HepG2 (cell line): ENCODE results near the gene ABCB9. TPM values are rescaled to one million over a fixed set of nuclear protein-coding genes. Genes with fewer than 3 reads are reported as not detected.

Source experiments
- BATF2 ChIP-seq: sonication (generic); formaldehyde crosslinking; IDR thresholded peaks from 2 replicates; pipeline ENCODE4 v1.8.0; 2022; ENCODE audit warnings: mild to moderate bottlenecking, missing genetic modification reagents, moderate library complexity
- BCL6 ChIP-seq: IDR thresholded peaks from 2 replicates; pipeline ENCODE4 v1.6.1; 2016; ENCODE audit warnings: missing genetic modification reagents, missing compliant biosample characterization
- CBFB ChIP-seq: sonication (generic); formaldehyde crosslinking; IDR thresholded peaks from 2 replicates; pipeline ENCODE4 v1.4.0; 2020; ENCODE audit warnings: missing genetic modification reagents
- CEBPZ ChIP-seq: IDR thresholded peaks from 2 replicates; pipeline ENCODE4 v1.6.1; 2012; ENCODE audit warnings: low read length, improper control_type of control experiment
- HNRNPK ChIP-seq: fragments of 200-400 bp; formaldehyde crosslinking; IDR thresholded peaks from 2 replicates; pipeline ENCODE4 v1.6.1; 2018; ENCODE audit warnings: low read length, low read depth, moderate library complexity, mild to moderate bottlenecking; ENCODE audit not compliant: poor library complexity, severe bottlenecking
- MIXL1 ChIP-seq: IDR thresholded peaks from 2 replicates; pipeline ENCODE4 v1.6.1; 2016
- NONO ChIP-seq, 2 experiments: fragments of 450-650 bp in 1 of 2; sonication (generic) in 1 of 2; formaldehyde crosslinking in 1 of 2; IDR thresholded peaks in 1 of 2; conservative IDR thresholded peaks in 1 of 2; 2 replicates each; pipeline versions ENCODE4 v1.6.1 to v1.8.0; 2017 to 2022; ENCODE audit warnings: mild to moderate bottlenecking in 1 of 2, missing genetic modification reagents in 1 of 2, moderate library complexity in 1 of 2
- SIX1 ChIP-seq: sonication (generic); formaldehyde crosslinking; IDR thresholded peaks from 2 replicates; pipeline ENCODE4 v1.4.0; 2020; ENCODE audit warnings: missing genetic modification reagents, borderline replicate concordance
- ZBTB40 ChIP-seq, 2 experiments: fragments of 450-650 bp in 1 of 2; sonication (generic) in 1 of 2; formaldehyde crosslinking in 1 of 2; IDR thresholded peaks; 2 replicates each; pipeline versions ENCODE4 v1.6.1 to v1.8.0; 2016 to 2022; ENCODE audit warnings: antibody characterized with exemption in 1 of 2, mild to moderate bottlenecking in 1 of 2, missing genetic modification reagents in 1 of 2
- ZC3H13 ChIP-seq: sonication (generic); formaldehyde crosslinking; IDR thresholded peaks from 2 replicates; pipeline ENCODE4 v1.8.1; 2023; ENCODE audit warnings: mild to moderate bottlenecking, missing genetic modification reagents, moderate library complexity
- ZNF263 ChIP-seq: sonication (generic); formaldehyde crosslinking; IDR thresholded peaks from 2 replicates; pipeline ENCODE4 v1.4.0; 2020; ENCODE audit warnings: missing genetic modification reagents
- ZNF329 ChIP-seq: sonication (generic); formaldehyde crosslinking; IDR thresholded peaks from 2 replicates; pipeline ENCODE4 v1.9.0; 2021; ENCODE audit warnings: low read depth, mild to moderate bottlenecking, missing genetic modification reagents
- ZSCAN20 ChIP-seq: sonication (generic); formaldehyde crosslinking; IDR thresholded peaks from 2 replicates; pipeline ENCODE4 v1.4.0; 2020; ENCODE audit warnings: missing genetic modification reagents, mild to moderate bottlenecking, borderline replicate concordance
- polyA plus RNA-seq, 8 experiments: library from polyadenylated mRNA; depleted of rRNA in 3 of 8; stranded (reverse) in 7 of 8; unstranded in 1 of 8; fragments of >200 nt; fragmentation: Illumina TruSeq in 4 of 8; extraction: Trizol in 4 of 8; gene quantifications; 2 replicates each; pipeline versions ENCODE4 v1.2.1 to v1.2.3, GENCODE V29; 2011 to 2016; ENCODE audit warnings: low read depth in 4 of 8, missing spikeins in 1 of 8, mixed read lengths in 1 of 8; ENCODE audit not compliant: insufficient read depth in 1 of 8
- total RNA-seq, 5 experiments: library from RNA; depleted of rRNA; stranded (reverse); fragments of >200 nt; fragmentation: Illumina TruSeq; extraction: Trizol; gene quantifications; 2 replicates each; pipeline ENCODE4 v1.2.3, GENCODE V29; 2016; ENCODE audit warnings: low read depth in 1 of 5

ABCB9 gene
- total and polyA plus RNA-seq, 2 of the 13 experiments (the other 11 are each of a cell fraction or from before 2014, with no cell fraction given) = 5.1 to 6.0 TPM

DNA sequence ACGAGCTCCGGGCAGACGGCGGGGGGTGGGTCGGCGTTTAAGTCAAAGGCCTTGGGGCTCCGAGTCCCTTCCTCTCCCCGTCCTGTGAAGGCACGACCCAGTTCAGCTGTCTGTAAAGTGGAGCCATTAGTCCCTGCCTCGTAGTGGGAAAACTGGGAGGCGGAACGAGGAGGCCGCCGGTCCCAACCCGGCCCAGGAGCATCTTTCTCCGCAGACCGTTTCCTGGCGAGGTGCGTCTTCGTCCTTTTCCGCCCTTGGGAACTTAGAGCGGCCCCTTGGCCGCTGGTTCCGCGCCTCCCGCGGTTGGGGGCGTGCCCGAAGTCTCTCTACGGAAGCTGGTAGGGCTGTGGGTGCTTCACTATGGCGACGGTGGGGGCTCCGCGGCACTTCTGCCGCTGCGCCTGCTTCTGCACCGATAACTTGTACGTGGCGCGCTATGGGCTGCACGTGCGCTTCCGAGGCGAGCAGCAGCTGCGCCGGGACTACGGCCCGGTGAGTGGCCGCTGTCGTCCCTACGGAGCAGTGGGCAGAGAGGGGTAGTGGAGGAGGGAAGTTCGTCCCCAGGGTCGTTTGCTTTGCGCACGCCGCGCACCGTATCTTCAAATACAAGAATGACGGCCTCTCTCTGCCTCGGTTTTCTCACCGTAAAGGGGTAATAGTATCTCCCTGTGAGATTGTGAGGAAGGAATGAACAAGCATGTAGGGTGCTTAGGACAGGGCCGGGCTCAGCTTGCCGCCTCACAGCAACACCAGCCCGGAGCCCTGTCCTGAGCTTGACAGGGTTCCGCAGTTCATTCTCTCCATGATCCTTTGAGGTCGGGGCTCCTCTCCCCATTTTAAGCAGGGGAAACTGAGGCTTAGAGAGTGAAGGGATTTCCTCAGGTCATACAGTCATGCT, 8.9 kb upstream of the ABCB9 start, which contains the start of gene OGFOD2 (continued):
- TF ChIP-seq ZNF263 (no peak), HNRNPK (no peak), ZSCAN20 (CRISPR knock-in tag) (no peak), MIXL1 (CRISPR knock-in tag) (0 out of 2 replicates have a peak, but pooled peaks have one; percentile 10), NONO (IDR thresholded peaks at IDR 0.05) (no peak), NONO (CRISPR knock-in tag; conservative IDR thresholded peaks at IDR 0.05) (peak; percentile 74; the same call in 1 of the 2 replicates), CBFB (peak; percentile 24; the same call in 1 of the 2 replicates), ZC3H13 (CRISPR knock-in tag) (peak; percentile 95), ZBTB40 (IDR thresholded peaks at IDR 0.05) (no peak), ZBTB40 (CRISPR knock-in tag; IDR thresholded peaks at IDR 0.05) (no peak; the same call in 1 of the 2 replicates), BATF2 (no peak), BCL6 (CRISPR knock-in tag) (0 out of 2 replicates have a peak, but pooled peaks have one; percentile 3), ZNF329 (CRISPR knock-in tag) (0 out of 2 replicates have a peak, but pooled peaks have one; percentile 41), CEBPZ (no peak), SIX1 (CRISPR knock-in tag) (no peak)
